Measurements from ENCODE around the gene SUCLG2.

DNA sequence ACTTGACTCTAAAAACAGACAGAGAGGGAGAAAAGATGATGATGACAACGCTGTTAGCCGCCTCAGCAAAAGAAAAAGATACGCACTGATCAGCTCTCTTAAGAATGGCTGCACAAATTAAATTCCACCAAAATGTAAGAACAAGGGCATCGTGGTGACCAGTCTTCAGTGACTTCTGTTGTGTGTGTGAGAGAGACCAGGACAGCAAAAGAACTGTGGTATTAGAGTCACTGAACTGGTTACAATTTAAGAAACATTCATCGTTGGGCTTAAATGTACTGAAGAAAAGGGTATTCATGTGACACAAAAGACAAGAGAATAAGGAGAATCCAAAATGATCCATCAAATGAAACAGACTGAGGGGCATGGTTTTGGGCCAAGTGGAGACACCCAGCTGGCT, 86.5 kb downstream of the SUCLG2 start:
- no peak for TF ChIP-seq EZH2 (IDR thresholded peaks at IDR 0.05; ENCODE audit: low read length)
- TF ChIP-seq, protein P1, sequence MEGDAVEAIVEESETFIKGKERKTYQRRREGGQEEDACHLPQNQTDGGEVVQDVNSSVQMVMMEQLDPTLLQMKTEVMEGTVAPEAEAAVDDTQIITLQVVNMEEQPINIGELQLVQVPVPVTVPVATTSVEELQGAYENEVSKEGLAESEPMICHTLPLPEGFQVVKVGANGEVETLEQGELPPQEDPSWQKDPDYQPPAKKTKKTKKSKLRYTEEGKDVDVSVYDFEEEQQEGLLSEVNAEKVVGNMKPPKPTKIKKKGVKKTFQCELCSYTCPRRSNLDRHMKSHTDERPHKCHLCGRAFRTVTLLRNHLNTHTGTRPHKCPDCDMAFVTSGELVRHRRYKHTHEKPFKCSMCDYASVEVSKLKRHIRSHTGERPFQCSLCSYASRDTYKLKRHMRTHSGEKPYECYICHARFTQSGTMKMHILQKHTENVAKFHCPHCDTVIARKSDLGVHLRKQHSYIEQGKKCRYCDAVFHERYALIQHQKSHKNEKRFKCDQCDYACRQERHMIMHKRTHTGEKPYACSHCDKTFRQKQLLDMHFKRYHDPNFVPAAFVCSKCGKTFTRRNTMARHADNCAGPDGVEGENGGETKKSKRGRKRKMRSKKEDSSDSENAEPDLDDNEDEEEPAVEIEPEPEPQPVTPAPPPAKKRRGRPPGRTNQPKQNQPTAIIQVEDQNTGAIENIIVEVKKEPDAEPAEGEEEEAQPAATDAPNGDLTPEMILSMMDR (optimal IDR thresholded peaks at IDR 0.05 in 1 of 3, IDR thresholded peaks at IDR 0.05 in 1 of 3, conservative IDR thresholded peaks at IDR 0.05 in 1 of 3; ENCODE audit: extremely low read depth in 1 of 3, insufficient read depth in 2 of 3, low read length in 3 of 3): no peak
